Panc1 (cell line): ENCODE measurements around the gene TNFAIP8L3. TPM values are rescaled to one million over a fixed set of nuclear protein-coding genes. Genes with fewer than 3 reads are reported as not detected.

Experiments
- ATAC-seq: fragments of 200-7000 bp; cut with Tn5 transposase; 2 replicates; pipeline ENCODE4 v1.9.1; 2020; ENCODE audit warnings: mild to moderate bottlenecking, moderate library complexity
- BruUV-seq: library from RNA; stranded (reverse); fragments of 400-500 nt; replicated peaks from 2 replicates; lab custom pipeline; 2021; lab: Mats Ljungman, UMichigan
- CTCF ChIA-PET: fragments of 300-600 bp; sonication (Branson Sonifier 250); formaldehyde crosslinking; loops from one replicate; lab custom pipeline; 2022; ENCODE audit warnings: antibody characterized with exemption; lab: Charles Lee
- POLR2A ChIA-PET: fragments of 300-600 bp; sonication (Branson Sonifier 250); formaldehyde crosslinking; loops from one replicate; lab custom pipeline; 2022; ENCODE audit warnings: antibody characterized with exemption; lab: Charles Lee
- DNase-seq: peaks from one replicate; pipeline ENCODE4 v3.0.0-alpha.2; 2010; ENCODE audit warnings: low read depth, low spot score
- H3K27ac ChIP-seq: 2 replicates; pipeline ENCODE4 v1.5.1; 2011; ENCODE audit warnings: mild to moderate bottlenecking, low read length, inconsistent platforms
- H3K27me3 ChIP-seq: fragments of 200-500 bp; sonication (Bioruptor generic); 2 replicates; pipeline ENCODE4 v1.6.0; 2014; ENCODE audit warnings: low read length, inconsistent platforms; ENCODE audit not compliant: control insufficient read depth, insufficient read depth
- H3K36me3 ChIP-seq: fragments of 200-500 bp; sonication (Bioruptor generic); 2 replicates; pipeline ENCODE4 v1.5.1; 2014; ENCODE audit warnings: inconsistent platforms, mild to moderate bottlenecking, low read length, moderate library complexity; ENCODE audit not compliant: control insufficient read depth, insufficient read depth
- H3K4me1 ChIP-seq: 2 replicates; pipeline ENCODE4 v1.5.1; 2011; ENCODE audit warnings: inconsistent platforms, mild to moderate bottlenecking, low read length, moderate library complexity; ENCODE audit not compliant: control insufficient read depth, insufficient read depth
- H3K4me3 ChIP-seq, 2 experiments: 2 replicates each; pipeline ENCODE4 v1.5.1; 2011 to 2012; ENCODE audit warnings: low read depth in 2 of 2, low read length in 2 of 2, mild to moderate bottlenecking in 2 of 2, inconsistent platforms in 1 of 2, moderate library complexity in 1 of 2
- H3K9me3 ChIP-seq: fragments of 200-500 bp; sonication (Bioruptor generic); 2 replicates; pipeline ENCODE4 v1.5.1; 2014; ENCODE audit warnings: low read depth, mild to moderate bottlenecking, inconsistent platforms, low read length, moderate library complexity; ENCODE audit not compliant: control insufficient read depth, insufficient read depth
- POLR2AphosphoS5 ChIP-seq: IDR thresholded peaks from 2 replicates; pipeline ENCODE4 v1.6.1; 2012; ENCODE audit warnings: mild to moderate bottlenecking, low read depth, low read length, moderate library complexity
- SIN3A ChIP-seq: IDR thresholded peaks from 2 replicates; pipeline ENCODE4 v1.6.1; 2012; ENCODE audit warnings: low read depth, mild to moderate bottlenecking, low read length, moderate library complexity, borderline replicate concordance; ENCODE audit not compliant: insufficient read depth
- TCF7L2 ChIP-seq: IDR thresholded peaks from 2 replicates; pipeline ENCODE4 v1.6.1; 2011; ENCODE audit warnings: mild to moderate bottlenecking, low read depth, low read length, inconsistent platforms
- in situ Hi-C: cut with HindIII; loops from 2 replicates; pipeline ENCODE4 v1.10.0; 2016; ENCODE audit warnings: low sequenced_read_pairs, low pct_unique_long_range_greater_than_20kb
- intact Hi-C: fragments of 100-400 bp; cut with micrococcal nuclease; formaldehyde crosslinking; loops from one replicate; pipeline ENCODE4 v1.10.0; 2022; ENCODE audit not compliant: unreplicated experiment
- total RNA-seq: library from RNA; stranded (reverse); gene quantifications from one replicate; pipeline ENCODE4 v1.2.1, GENCODE V29; 2021; ENCODE audit not compliant: unreplicated experiment
- TF ChIP-seq, protein P1 (sequence below): fragments of 450-650 bp; IDR thresholded peaks from 2 replicates; pipeline ENCODE4 v1.5.1; 2017; ENCODE audit warnings: mild to moderate bottlenecking
- TF ChIP-seq, protein P2 (sequence below), 2 experiments: IDR thresholded peaks; 2 replicates each; pipeline ENCODE4 v1.6.1; 2011 to 2012; ENCODE audit warnings: low read depth in 2 of 2, control low read depth in 1 of 2, low read length in 1 of 2, mild to moderate bottlenecking in 1 of 2, moderate library complexity in 1 of 2; ENCODE audit not compliant: insufficient read depth in 1 of 2

TNFAIP8L3 gene
- total RNA-seq, 1 experiment from 2014 or later: 1.0 TPM

DNA sequence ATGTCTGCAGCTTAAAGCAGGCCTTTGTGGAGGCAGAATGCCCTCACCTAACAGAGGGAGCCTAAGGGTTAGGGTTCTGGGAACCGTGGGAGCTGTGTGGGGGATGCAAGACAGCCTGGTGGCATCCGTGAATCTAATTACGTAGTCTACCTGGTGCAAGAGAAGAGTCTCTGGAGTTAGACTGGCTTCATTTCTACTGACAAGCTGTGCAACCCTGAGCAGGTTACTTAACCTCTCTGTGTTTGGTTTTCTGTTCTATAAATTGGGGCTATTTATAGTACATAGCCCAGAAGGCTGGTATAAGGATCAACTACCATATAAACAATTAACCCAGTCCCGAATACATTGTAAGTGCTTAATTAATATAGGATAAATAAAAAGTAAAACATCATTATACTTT lies 8.3 kb downstream of the TNFAIP8L3 start:
- Histone ChIP-seq H3K36me3 (no peaks in the 10 kb centered on the region), H3K27ac (no peak overlapping the region), H3K27me3 (no peaks in the 10 kb centered on the region), H3K9me3 (no peaks in the 10 kb centered on the region), H3K4me1 (no peaks in the 10 kb centered on the region), H3K4me3 (no peak overlapping the region)
- ATAC-seq: no peak
- CTCF ChIA-PET: no interaction called here
- TF ChIP-seq POLR2AphosphoS5: no peak
- TF ChIP-seq, protein P1, sequence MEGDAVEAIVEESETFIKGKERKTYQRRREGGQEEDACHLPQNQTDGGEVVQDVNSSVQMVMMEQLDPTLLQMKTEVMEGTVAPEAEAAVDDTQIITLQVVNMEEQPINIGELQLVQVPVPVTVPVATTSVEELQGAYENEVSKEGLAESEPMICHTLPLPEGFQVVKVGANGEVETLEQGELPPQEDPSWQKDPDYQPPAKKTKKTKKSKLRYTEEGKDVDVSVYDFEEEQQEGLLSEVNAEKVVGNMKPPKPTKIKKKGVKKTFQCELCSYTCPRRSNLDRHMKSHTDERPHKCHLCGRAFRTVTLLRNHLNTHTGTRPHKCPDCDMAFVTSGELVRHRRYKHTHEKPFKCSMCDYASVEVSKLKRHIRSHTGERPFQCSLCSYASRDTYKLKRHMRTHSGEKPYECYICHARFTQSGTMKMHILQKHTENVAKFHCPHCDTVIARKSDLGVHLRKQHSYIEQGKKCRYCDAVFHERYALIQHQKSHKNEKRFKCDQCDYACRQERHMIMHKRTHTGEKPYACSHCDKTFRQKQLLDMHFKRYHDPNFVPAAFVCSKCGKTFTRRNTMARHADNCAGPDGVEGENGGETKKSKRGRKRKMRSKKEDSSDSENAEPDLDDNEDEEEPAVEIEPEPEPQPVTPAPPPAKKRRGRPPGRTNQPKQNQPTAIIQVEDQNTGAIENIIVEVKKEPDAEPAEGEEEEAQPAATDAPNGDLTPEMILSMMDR: no peak
- intact Hi-C loops: no loop called here
- in situ Hi-C loops: no loop called here
- DNase-seq: no peak
- BruUV-seq: no TSS peak
- POLR2A ChIA-PET: no interaction called here

DNA sequence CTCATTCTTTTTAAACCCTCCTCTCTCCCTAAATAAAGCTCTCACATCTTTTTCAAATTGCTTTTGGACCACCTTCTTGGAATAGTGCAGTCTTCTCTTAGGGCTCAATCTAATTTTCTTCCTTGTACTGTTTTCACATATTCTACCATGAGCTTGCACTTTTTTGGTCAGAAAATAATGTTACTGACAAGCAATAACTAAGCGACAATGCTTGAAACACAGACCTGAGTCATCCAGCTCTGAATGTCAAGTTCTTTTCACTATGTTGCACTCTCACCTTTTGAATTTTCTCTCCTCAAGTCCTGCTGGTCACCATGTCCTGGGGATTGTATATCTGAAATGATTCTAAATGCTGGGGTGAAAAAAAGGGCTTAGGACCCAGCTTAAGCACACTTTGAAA lies 8.9 kb downstream of the TNFAIP8L3 start:
- Histone ChIP-seq H3K36me3 (no peaks in the 10 kb centered on the region), H3K4me3 (no peak overlapping the region), H3K4me1 (no peaks in the 10 kb centered on the region), H3K9me3 (no peaks in the 10 kb centered on the region), H3K27me3 (no peaks in the 10 kb centered on the region), H3K27ac (no peak overlapping the region)
- DNase-seq (no peak), ATAC-seq (no peak)
- TF ChIP-seq TCF7L2 (no peak), POLR2AphosphoS5 (no peak)
- TF ChIP-seq, protein P2, sequence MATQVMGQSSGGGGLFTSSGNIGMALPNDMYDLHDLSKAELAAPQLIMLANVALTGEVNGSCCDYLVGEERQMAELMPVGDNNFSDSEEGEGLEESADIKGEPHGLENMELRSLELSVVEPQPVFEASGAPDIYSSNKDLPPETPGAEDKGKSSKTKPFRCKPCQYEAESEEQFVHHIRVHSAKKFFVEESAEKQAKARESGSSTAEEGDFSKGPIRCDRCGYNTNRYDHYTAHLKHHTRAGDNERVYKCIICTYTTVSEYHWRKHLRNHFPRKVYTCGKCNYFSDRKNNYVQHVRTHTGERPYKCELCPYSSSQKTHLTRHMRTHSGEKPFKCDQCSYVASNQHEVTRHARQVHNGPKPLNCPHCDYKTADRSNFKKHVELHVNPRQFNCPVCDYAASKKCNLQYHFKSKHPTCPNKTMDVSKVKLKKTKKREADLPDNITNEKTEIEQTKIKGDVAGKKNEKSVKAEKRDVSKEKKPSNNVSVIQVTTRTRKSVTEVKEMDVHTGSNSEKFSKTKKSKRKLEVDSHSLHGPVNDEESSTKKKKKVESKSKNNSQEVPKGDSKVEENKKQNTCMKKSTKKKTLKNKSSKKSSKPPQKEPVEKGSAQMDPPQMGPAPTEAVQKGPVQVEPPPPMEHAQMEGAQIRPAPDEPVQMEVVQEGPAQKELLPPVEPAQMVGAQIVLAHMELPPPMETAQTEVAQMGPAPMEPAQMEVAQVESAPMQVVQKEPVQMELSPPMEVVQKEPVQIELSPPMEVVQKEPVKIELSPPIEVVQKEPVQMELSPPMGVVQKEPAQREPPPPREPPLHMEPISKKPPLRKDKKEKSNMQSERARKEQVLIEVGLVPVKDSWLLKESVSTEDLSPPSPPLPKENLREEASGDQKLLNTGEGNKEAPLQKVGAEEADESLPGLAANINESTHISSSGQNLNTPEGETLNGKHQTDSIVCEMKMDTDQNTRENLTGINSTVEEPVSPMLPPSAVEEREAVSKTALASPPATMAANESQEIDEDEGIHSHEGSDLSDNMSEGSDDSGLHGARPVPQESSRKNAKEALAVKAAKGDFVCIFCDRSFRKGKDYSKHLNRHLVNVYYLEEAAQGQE (IDR thresholded peaks at IDR 0.05; ENCODE audit: insufficient read depth in 1 of 2, low read depth in 2 of 2, low read length in 1 of 2): no peak
- ChIA-PET POLR2A (interaction anchor here (0.7 kb wide), 1 partner anchor 15 kb away, joined by 7 read pairs; no protein-coding TSS in a partner anchor), CTCF (no interaction called here)
- in situ Hi-C loops: no loop called here
- intact Hi-C loops: no loop called here
- BruUV-seq: no TSS peak

DNA sequence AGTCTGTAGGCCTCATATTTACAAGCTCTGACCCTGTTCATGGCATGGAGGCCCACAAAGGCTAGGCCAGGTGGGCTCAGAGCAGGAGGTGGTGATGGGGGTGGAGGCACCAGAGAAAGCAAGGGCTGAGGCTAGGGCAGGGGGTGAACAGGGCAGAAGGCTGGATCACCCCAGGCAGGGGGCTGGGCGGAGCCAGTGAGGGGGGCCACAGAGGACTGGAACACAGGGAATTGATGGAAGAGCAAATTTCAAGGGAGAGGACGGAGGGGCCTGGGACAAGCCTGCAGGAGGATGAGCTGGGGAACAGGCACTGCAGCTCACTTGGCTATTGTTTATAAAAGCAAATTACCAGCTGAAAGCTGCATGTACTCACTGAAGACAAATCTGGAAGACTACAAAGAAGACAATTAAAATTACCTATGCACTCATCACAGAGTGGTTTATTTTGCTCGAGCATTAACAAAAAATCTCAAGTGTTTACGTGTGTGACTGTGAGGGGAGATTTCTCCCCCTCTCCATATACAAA lies 11.0 kb downstream of the TNFAIP8L3 start:
- Histone ChIP-seq H3K9me3 (no peaks in the 10 kb centered on the region), H3K27me3 (no peaks in the 10 kb centered on the region), H3K36me3 (no peaks in the 10 kb centered on the region), H3K4me1 (no peaks in the 10 kb centered on the region), H3K4me3 (no peak overlapping the region), H3K27ac (no peak overlapping the region)
- ATAC-seq: no peak; the same call in 1 of the 2 replicates
- intact Hi-C loops (no loop called here), in situ Hi-C loops (no loop called here)
- TF ChIP-seq, protein P2 (IDR thresholded peaks at IDR 0.05; ENCODE audit: insufficient read depth in 1 of 2, low read depth in 2 of 2, low read length in 1 of 2): no peak
- no peak for TF ChIP-seq SIN3A
- TF ChIP-seq POLR2AphosphoS5: no peak
- TF ChIP-seq, protein P1: no peak
- TF ChIP-seq TCF7L2: no peak
- BruUV-seq: no TSS peak
- no peak for DNase-seq
- ChIA-PET CTCF (no interaction called here), POLR2A (no interaction called here)
